Uterine smooth muscle cell (primary cell): Measurements from ENCODE around the gene SLC38A8. TPM values are rescaled to one million over a fixed set of nuclear protein-coding genes. Genes with fewer than 3 reads are reported as not detected.

Experiments
- total RNA-seq: library from RNA; depleted of rRNA; stranded (reverse); fragments of >200 nt; gene quantifications from 2 replicates; pipeline ENCODE4 v1.2.3, GENCODE V29; 2014

SLC38A8 gene
- not detected in 2 replicates for total RNA-seq

GRCh38 chr16:84042308-84042878, at the start of gene SLC38A8:
Gene SLC38A8 (minus strand): TSS chr16:84042795. CDS start chr16:84042157, 638 bp downstream.

GRCh38 chr16:83967838-83968305, 74.7 kb downstream of the SLC38A8 start, which contains the start of gene NECAB2:
Gene NECAB2 (plus strand): TSS chr16:83968244. CDS start chr16:83968649, 405 bp downstream.

Other genes with a start within 250 kb of the SLC38A8 start
- gene HSBP1, start 234.8 kb downstream of the SLC38A8 start, total RNA-seq = 25.1 and 31.9 TPM in 2 replicates
- 2.8 and 4.2 TPM in 2 replicates for gene MLYCD, start 143.7 kb downstream of the SLC38A8 start, total RNA-seq
- gene OSGIN1, start 89.6 kb downstream of the SLC38A8 start, total RNA-seq = 3.5 and 4.0 TPM in 2 replicates
- 0.12 and 0.22 TPM in 2 replicates for gene NECAB2, start 74.6 kb downstream of the SLC38A8 start, total RNA-seq
- gene MBTPS1, start 74.1 kb upstream of the SLC38A8 start, total RNA-seq = 85.3 and 125 TPM in 2 replicates
- gene HSDL1, start 102.4 kb upstream of the SLC38A8 start, total RNA-seq = 26.8 and 29.6 TPM in 2 replicates
- not detected in 2 replicates for gene DNAAF1, start 102.5 kb upstream of the SLC38A8 start, total RNA-seq
- 14.1 and 20.7 TPM in 2 replicates for gene TAF1C, start 144.3 kb upstream of the SLC38A8 start, total RNA-seq
- gene ADAD2, start 148.4 kb upstream of the SLC38A8 start, total RNA-seq = not detected in 2 replicates
- not detected in 2 replicates for gene KCNG4, start 197.2 kb upstream of the SLC38A8 start, total RNA-seq